Thyroid gland (tissue), 4 donors: ENCODE data around the gene RNF144A.

ENCODE experiments used
- POLR2A ChIP-seq, 2 donors: fragments of 450-650 bp; IDR thresholded peaks; one replicate each; pipeline ENCODE4 v1.6.1; 2017; ENCODE audit warnings: antibody characterized with exemption in 2 of 2, mild to moderate bottlenecking in 2 of 2, moderate library complexity in 1 of 2
- TF ChIP-seq, protein P1 (sequence below), 6 experiments: fragments of 200-600 bp in 3 of 6; fragments of 450-650 bp in 3 of 6; sonication (generic) in 3 of 6; IDR thresholded peaks; one replicate each; pipeline ENCODE4 v1.5.1; 2016 to 2019; ENCODE audit warnings: antibody characterized with exemption in 6 of 6, mild to moderate bottlenecking in 2 of 6, inconsistent platforms in 1 of 6, moderate library complexity in 1 of 6

DNA sequence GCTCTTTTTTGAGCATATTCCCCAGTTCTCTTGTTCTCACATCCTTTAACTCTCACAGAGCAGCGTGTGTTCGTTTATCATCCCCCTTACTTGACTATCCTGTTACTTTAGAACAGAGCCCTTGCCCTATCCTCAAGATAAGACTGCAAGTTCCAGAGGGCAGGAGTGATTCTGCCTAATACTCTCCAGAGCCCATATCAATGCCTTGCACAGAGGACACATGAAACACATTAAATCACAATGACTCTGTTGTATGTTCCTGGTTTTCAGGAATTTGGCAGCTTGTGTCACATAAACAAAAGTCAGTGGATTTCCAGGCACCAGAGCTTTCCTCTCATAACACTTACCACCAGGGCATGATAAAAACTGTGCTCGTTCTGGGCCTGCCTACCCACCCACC, 156.7 kb downstream of the RNF144A start:
- TF ChIP-seq, protein P1, sequence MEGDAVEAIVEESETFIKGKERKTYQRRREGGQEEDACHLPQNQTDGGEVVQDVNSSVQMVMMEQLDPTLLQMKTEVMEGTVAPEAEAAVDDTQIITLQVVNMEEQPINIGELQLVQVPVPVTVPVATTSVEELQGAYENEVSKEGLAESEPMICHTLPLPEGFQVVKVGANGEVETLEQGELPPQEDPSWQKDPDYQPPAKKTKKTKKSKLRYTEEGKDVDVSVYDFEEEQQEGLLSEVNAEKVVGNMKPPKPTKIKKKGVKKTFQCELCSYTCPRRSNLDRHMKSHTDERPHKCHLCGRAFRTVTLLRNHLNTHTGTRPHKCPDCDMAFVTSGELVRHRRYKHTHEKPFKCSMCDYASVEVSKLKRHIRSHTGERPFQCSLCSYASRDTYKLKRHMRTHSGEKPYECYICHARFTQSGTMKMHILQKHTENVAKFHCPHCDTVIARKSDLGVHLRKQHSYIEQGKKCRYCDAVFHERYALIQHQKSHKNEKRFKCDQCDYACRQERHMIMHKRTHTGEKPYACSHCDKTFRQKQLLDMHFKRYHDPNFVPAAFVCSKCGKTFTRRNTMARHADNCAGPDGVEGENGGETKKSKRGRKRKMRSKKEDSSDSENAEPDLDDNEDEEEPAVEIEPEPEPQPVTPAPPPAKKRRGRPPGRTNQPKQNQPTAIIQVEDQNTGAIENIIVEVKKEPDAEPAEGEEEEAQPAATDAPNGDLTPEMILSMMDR (IDR thresholded peaks at IDR 0.05): no peak
- no peak for TF ChIP-seq POLR2A (IDR thresholded peaks at IDR 0.05)
